ENCODE data around the gene ATP23. TPM values are rescaled to one million over a fixed set of nuclear protein-coding genes. Genes with fewer than 3 reads are reported as not detected.

Gene ATP23
- polyA plus RNA-seq, 1 of the 3 experiments (the other 2 are of a cell fraction) = 6.4 TPM

DNA sequence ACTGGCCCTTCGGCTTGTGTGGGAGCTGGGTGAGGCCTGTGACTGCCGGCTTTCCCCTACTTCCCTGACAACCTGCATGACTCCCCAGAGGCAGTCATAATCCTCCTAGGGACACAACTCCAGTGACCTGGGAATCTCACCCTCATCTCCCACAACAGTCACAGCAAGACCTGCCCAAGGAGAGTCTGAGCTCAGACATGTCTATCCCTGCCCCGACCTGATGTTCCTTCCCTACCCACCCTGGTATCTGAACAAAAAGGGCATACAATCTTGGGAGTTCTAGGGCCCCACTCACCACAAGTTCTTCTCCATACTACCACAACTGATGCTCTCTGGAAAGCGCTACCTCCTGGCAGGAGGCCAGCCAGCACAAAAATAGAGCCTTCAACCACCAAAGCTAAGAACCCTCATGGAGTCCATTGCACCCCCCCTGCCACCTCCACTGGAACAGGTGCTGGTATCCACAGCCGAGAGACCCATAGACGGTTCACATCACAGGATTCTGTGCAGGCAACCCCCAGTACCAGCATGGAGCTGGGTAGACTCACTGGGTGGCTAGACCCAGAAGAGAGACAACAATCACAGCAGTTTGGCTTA, 16.8 kb downstream of the ATP23 start:
- no peaks in the 10 kb centered on the region for H3K4me1 ChIP-seq (ENCODE audit: control insufficient read depth in 1 of 2, insufficient read depth in 2 of 2, low read depth in 1 of 2, low read length in 1 of 2)
- H3K79me2 ChIP-seq (ENCODE audit: insufficient read depth) = no peaks in the 10 kb centered on the region
- H3K9me3 ChIP-seq = no peaks in the 10 kb centered on the region
- H3K9me2 ChIP-seq = no peaks in the 10 kb centered on the region
- H3K36me3 ChIP-seq (replicated peaks in 1 of 2; ENCODE audit: control insufficient read depth in 1 of 2, insufficient read depth in 2 of 2, low read length in 1 of 2) = peaks cover 1 to 5% of the 10 kb centered on the region in 2 experiments
- H3K27me3 ChIP-seq (ENCODE audit: insufficient read depth) = no peaks in the 10 kb centered on the region
- no peak for DNase-seq
- no peak overlapping the region for H3K9ac ChIP-seq
- 88% methylated on average over 4 of the region's 6 CpGs for WGBS (ENCODE audit: low lambda C conversion rate)
- ChIA-PET POLR2A (no interaction called here), CTCF (no interaction called here)
- H4K20me1 ChIP-seq (ENCODE audit: insufficient read depth) = no peaks in the 10 kb centered on the region
- H2AFZ ChIP-seq (ENCODE audit: low read depth) = no peak overlapping the region
- H3K4me2 ChIP-seq = no peak overlapping the region
- no peak overlapping the region for H3K27ac ChIP-seq (ENCODE audit: low read depth in 2 of 2, low read length in 1 of 2)
- no peak overlapping the region for H3K4me3 ChIP-seq (ENCODE audit: low read depth in 2 of 2, low read length in 1 of 2)
- TF ChIP-seq NRF1 (IDR thresholded peaks at IDR 0.05; ENCODE audit: low read depth, low read length) = no peak
- H3F3A ChIP-seq (replicated peaks; ENCODE audit: insufficient read depth) = no peaks in the 10 kb centered on the region

DNA sequence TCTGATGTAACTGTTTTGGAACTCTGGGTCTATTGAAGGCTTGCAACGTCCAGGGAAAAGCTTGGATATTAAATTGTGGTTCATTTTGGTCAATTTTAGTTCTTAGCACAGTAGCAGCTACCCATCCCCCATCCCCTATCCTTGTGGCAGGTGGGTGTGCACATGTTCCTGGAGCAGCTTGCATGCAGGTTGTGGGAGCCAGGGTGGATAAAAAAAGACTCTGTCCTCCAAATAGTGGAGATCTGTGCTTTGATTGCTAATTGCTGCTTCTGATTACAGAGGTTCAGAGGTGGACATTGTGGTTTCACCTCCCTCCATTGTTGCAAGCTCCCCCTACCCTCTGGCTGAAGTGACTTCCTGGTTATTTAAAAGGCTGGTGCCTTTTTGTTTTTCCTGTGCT, 23.1 kb downstream of the ATP23 start:
- 8% methylated on average over 1 of the region's 1 CpG for WGBS (ENCODE audit: low lambda C conversion rate)
- no peak overlapping the region for H2AFZ ChIP-seq (ENCODE audit: low read depth)
- H4K20me1 ChIP-seq (ENCODE audit: insufficient read depth) = no peaks in the 10 kb centered on the region
- CTCF ChIA-PET = no interaction called here
- DNase-seq = no peak
- no peak overlapping the region for H3K9ac ChIP-seq
- no peaks in the 10 kb centered on the region for H3K79me2 ChIP-seq (ENCODE audit: insufficient read depth)
- no peak overlapping the region for H3K4me2 ChIP-seq
- H3K9me3 ChIP-seq = peaks cover 5% of the 10 kb centered on the region; the same call in 1 of the 2 replicates
- no peaks in the 10 kb centered on the region for H3K36me3 ChIP-seq (replicated peaks in 1 of 2; ENCODE audit: control insufficient read depth in 1 of 2, insufficient read depth in 2 of 2, low read length in 1 of 2)
- POLR2A ChIA-PET = no interaction called here
- no peaks in the 10 kb centered on the region for H3K27me3 ChIP-seq (ENCODE audit: insufficient read depth)
- H3K27ac ChIP-seq (ENCODE audit: low read depth in 2 of 2, low read length in 1 of 2) = no peak overlapping the region
- no peak overlapping the region for H3K4me3 ChIP-seq (ENCODE audit: low read depth in 2 of 2, low read length in 1 of 2)
- no peaks in the 10 kb centered on the region for H3F3A ChIP-seq (replicated peaks; ENCODE audit: insufficient read depth)
- no peaks in the 10 kb centered on the region for H3K9me2 ChIP-seq
- no peak for TF ChIP-seq SMC3 (IDR thresholded peaks at IDR 0.05; ENCODE audit: low read depth, low read length)
- TF ChIP-seq NFIC (IDR thresholded peaks at IDR 0.05; ENCODE audit: borderline replicate concordance) = no peak
- TF ChIP-seq TEAD4 (IDR thresholded peaks at IDR 0.05; ENCODE audit: borderline replicate concordance, insufficient read depth) = no peak
- TF ChIP-seq FOXJ3 (CRISPR knock-in tag; IDR thresholded peaks at IDR 0.05) = no peak
- no peak for TF ChIP-seq TCF12 (IDR thresholded peaks at IDR 0.05)
- TF ChIP-seq RXRA (IDR thresholded peaks at IDR 0.05; ENCODE audit: borderline replicate concordance, low read depth) = no peak
- TF ChIP-seq, protein P1, sequence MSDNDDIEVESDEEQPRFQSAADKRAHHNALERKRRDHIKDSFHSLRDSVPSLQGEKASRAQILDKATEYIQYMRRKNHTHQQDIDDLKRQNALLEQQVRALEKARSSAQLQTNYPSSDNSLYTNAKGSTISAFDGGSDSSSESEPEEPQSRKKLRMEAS (IDR thresholded peaks at IDR 0.05; ENCODE audit: low read depth) = no peak
- no peak for TF ChIP-seq MEF2A (IDR thresholded peaks at IDR 0.05; ENCODE audit: borderline replicate concordance, low read depth)
- TF ChIP-seq, protein P2, sequence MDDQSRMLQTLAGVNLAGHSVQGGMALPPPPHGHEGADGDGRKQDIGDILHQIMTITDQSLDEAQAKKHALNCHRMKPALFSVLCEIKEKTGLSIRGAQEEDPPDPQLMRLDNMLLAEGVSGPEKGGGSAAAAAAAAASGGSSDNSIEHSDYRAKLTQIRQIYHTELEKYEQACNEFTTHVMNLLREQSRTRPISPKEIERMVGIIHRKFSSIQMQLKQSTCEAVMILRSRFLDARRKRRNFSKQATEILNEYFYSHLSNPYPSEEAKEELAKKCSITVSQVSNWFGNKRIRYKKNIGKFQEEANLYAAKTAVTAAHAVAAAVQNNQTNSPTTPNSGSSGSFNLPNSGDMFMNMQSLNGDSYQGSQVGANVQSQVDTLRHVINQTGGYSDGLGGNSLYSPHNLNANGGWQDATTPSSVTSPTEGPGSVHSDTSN (IDR thresholded peaks at IDR 0.05) = no peak
- TF ChIP-seq ELF1 (IDR thresholded peaks at IDR 0.05) = no peak
- TF ChIP-seq, protein P3, sequence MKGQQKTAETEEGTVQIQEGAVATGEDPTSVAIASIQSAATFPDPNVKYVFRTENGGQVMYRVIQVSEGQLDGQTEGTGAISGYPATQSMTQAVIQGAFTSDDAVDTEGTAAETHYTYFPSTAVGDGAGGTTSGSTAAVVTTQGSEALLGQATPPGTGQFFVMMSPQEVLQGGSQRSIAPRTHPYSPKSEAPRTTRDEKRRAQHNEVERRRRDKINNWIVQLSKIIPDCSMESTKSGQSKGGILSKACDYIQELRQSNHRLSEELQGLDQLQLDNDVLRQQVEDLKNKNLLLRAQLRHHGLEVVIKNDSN (IDR thresholded peaks at IDR 0.05; ENCODE audit: borderline replicate concordance, low read depth) = no peak
- TF ChIP-seq, protein P4, sequence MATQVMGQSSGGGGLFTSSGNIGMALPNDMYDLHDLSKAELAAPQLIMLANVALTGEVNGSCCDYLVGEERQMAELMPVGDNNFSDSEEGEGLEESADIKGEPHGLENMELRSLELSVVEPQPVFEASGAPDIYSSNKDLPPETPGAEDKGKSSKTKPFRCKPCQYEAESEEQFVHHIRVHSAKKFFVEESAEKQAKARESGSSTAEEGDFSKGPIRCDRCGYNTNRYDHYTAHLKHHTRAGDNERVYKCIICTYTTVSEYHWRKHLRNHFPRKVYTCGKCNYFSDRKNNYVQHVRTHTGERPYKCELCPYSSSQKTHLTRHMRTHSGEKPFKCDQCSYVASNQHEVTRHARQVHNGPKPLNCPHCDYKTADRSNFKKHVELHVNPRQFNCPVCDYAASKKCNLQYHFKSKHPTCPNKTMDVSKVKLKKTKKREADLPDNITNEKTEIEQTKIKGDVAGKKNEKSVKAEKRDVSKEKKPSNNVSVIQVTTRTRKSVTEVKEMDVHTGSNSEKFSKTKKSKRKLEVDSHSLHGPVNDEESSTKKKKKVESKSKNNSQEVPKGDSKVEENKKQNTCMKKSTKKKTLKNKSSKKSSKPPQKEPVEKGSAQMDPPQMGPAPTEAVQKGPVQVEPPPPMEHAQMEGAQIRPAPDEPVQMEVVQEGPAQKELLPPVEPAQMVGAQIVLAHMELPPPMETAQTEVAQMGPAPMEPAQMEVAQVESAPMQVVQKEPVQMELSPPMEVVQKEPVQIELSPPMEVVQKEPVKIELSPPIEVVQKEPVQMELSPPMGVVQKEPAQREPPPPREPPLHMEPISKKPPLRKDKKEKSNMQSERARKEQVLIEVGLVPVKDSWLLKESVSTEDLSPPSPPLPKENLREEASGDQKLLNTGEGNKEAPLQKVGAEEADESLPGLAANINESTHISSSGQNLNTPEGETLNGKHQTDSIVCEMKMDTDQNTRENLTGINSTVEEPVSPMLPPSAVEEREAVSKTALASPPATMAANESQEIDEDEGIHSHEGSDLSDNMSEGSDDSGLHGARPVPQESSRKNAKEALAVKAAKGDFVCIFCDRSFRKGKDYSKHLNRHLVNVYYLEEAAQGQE (IDR thresholded peaks at IDR 0.05; ENCODE audit: low read depth, low read length) = no peak
- no peak for TF ChIP-seq RCOR1 (IDR thresholded peaks at IDR 0.05; ENCODE audit: low read length)
- TF ChIP-seq EZH2phosphoT487 (IDR thresholded peaks at IDR 0.05; ENCODE audit: borderline replicate concordance, low read depth) = no peak
- TF ChIP-seq, protein P5, sequence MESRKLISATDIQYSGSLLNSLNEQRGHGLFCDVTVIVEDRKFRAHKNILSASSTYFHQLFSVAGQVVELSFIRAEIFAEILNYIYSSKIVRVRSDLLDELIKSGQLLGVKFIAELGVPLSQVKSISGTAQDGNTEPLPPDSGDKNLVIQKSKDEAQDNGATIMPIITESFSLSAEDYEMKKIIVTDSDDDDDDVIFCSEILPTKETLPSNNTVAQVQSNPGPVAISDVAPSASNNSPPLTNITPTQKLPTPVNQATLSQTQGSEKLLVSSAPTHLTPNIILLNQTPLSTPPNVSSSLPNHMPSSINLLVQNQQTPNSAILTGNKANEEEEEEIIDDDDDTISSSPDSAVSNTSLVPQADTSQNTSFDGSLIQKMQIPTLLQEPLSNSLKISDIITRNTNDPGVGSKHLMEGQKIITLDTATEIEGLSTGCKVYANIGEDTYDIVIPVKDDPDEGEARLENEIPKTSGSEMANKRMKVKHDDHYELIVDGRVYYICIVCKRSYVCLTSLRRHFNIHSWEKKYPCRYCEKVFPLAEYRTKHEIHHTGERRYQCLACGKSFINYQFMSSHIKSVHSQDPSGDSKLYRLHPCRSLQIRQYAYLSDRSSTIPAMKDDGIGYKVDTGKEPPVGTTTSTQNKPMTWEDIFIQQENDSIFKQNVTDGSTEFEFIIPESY (IDR thresholded peaks at IDR 0.05; ENCODE audit: borderline replicate concordance, low read depth) = no peak
- no peak for TF ChIP-seq FOXM1 (IDR thresholded peaks at IDR 0.05; ENCODE audit: low read depth)
- TF ChIP-seq EP300 (IDR thresholded peaks at IDR 0.05; ENCODE audit: borderline replicate concordance in 1 of 2, low read depth in 1 of 2, low read length in 1 of 2) = no peak
- H3K4me1 ChIP-seq (ENCODE audit: control insufficient read depth in 1 of 2, insufficient read depth in 2 of 2, low read depth in 1 of 2, low read length in 1 of 2) = no peaks in the 10 kb centered on the region
